Measurements from ENCODE around the gene PAX5. TPM values are rescaled to one million over a fixed set of nuclear protein-coding genes. Genes with fewer than 3 reads are reported as not detected.

PAX5 gene
- total and polyA plus RNA-seq, 2 of the 13 experiments (the other 11 are each of a cell fraction or from before 2014, with no cell fraction given), result not detected

- FAIRE-seq, result no peak
- Histone ChIP-seq H3K79me2 (ENCODE audit: insufficient read depth, low read length) (no peaks in the 10 kb centered on the region), H3K27me3 (ENCODE audit: control insufficient read depth in 1 of 2, insufficient read depth in 2 of 2, low read length in 2 of 2) (no peaks in the 10 kb centered on the region; a peak in 1 of 5 replicates), H3K27ac (ENCODE audit: extremely low read length, insufficient read depth, low read length) (no peak overlapping the region), H2AFZ (ENCODE audit: low read length) (no peak overlapping the region), H3K4me2 (ENCODE audit: low read depth, low read length) (no peak overlapping the region), H4K20me1 (ENCODE audit: insufficient read depth, low read length) (no peaks in the 10 kb centered on the region), H3K36me3 (replicated peaks in 1 of 2; ENCODE audit: control insufficient read depth in 1 of 2, insufficient read depth in 2 of 2, low read length in 2 of 2) (no peaks in the 10 kb centered on the region), H3K9me3 (ENCODE audit: low read length) (no peaks in the 10 kb centered on the region), H3K9ac (ENCODE audit: insufficient read depth, low read depth, low read length) (no peak overlapping the region), H3K4me1 (ENCODE audit: insufficient read depth, low read length) (peaks cover 32% of the 10 kb centered on the region), H3K4me3 (replicated peaks in 1 of 3; ENCODE audit: insufficient read depth in 1 of 3, low read depth in 2 of 3, low read length in 3 of 3) (no peak overlapping the region)
- TF ChIP-seq ZNF768 (CRISPR knock-in tag; IDR thresholded peaks at IDR 0.05) (peak; percentile 82), ZNF451 (CRISPR knock-in tag; IDR thresholded peaks at IDR 0.05) (no peak), KLF16 (CRISPR knock-in tag; IDR thresholded peaks at IDR 0.05) (no peak)
- in situ Hi-C loops (cut with HindIII; ENCODE audit: extremely low pct_ligation_motif_present, low pct_unique_long_range_greater_than_20kb) (loop anchor here (10.0 kb wide), 1 partner anchor 87 kb away; no protein-coding TSS in a partner anchor), intact Hi-C loops (cut with micrococcal nuclease; ENCODE audit: unreplicated experiment) (loop anchor here (5.0 kb wide), 1 partner anchor 100 kb away; no protein-coding TSS in a partner anchor)
- no TSS peak for BruUV-seq (replicated peaks)
- DNase-seq (ENCODE audit: low spot score), result no peak
- 51% methylated on average over 3 of the region's 4 CpGs for WGBS (ENCODE audit: low lambda C conversion rate)
- ChIA-PET CTCF (ENCODE audit: low intra/inter-chr PET ratio, low total read pairs) (no interaction called here), POLR2A (no interaction called here)
- ATAC-seq, result no peak
Measured at GRCh38 chr9:36971935-36972488, 62.1 kb downstream of the PAX5 start.

- H3K27ac ChIP-seq (ENCODE audit: extremely low read length, insufficient read depth, low read length), result no peak overlapping the region
- H3K9ac ChIP-seq (ENCODE audit: insufficient read depth, low read depth, low read length), result no peak overlapping the region
- ChIA-PET POLR2A (no interaction called here), CTCF (ENCODE audit: low intra/inter-chr PET ratio, low total read pairs) (no interaction called here)
- no peaks in the 10 kb centered on the region for H4K20me1 ChIP-seq (ENCODE audit: insufficient read depth, low read length)
- in situ Hi-C loops (cut with HindIII; ENCODE audit: extremely low pct_ligation_motif_present, low pct_unique_long_range_greater_than_20kb), result loop anchor here (10.0 kb wide), 1 partner anchor 85 kb away; no protein-coding TSS in a partner anchor
- DNase-seq (ENCODE audit: low spot score) (no peak), ATAC-seq (no peak), FAIRE-seq (no peak)
- no peaks in the 10 kb centered on the region for H3K36me3 ChIP-seq (replicated peaks in 1 of 2; ENCODE audit: control insufficient read depth in 1 of 2, insufficient read depth in 2 of 2, low read length in 2 of 2)
- no peak overlapping the region for H2AFZ ChIP-seq (ENCODE audit: low read length)
- 40% methylated on average over 9 of the region's 9 CpGs for WGBS (ENCODE audit: low lambda C conversion rate)
- H3K79me2 ChIP-seq (ENCODE audit: insufficient read depth, low read length), result no peaks in the 10 kb centered on the region
- H3K27me3 ChIP-seq (ENCODE audit: control insufficient read depth in 1 of 2, insufficient read depth in 2 of 2, low read length in 2 of 2), result peaks cover 0 to under 1% of the 10 kb centered on the region in 2 experiments; a peak in 2 of 5 replicates
- H3K9me3 ChIP-seq (ENCODE audit: low read length), result no peaks in the 10 kb centered on the region
- no TSS peak for BruUV-seq (replicated peaks)
- peak; percentile 34; the same call in 1 of the 2 replicates for TF ChIP-seq NFE2L2 (IDR thresholded peaks at IDR 0.05; ENCODE audit: low read length)
- TF ChIP-seq BATF2 (CRISPR knock-in tag; IDR thresholded peaks at IDR 0.05), result no peak
- no peak for TF ChIP-seq RBM39 (IDR thresholded peaks at IDR 0.05; ENCODE audit: low read depth, low read length, poor library complexity, severe bottlenecking)
- no peak for TF ChIP-seq ETS1 (CRISPR knock-in tag; IDR thresholded peaks at IDR 0.05)
- peaks cover 32% of the 10 kb centered on the region for H3K4me1 ChIP-seq (ENCODE audit: insufficient read depth, low read length)
- no peak overlapping the region for H3K4me3 ChIP-seq (replicated peaks in 1 of 3; ENCODE audit: insufficient read depth in 1 of 3, low read depth in 2 of 3, low read length in 3 of 3)
- intact Hi-C loops (cut with micrococcal nuclease; ENCODE audit: unreplicated experiment), result loop anchor here (5.0 kb wide), 1 partner anchor 98 kb away; no protein-coding TSS in a partner anchor
- no peak overlapping the region for H3K4me2 ChIP-seq (ENCODE audit: low read depth, low read length)
Measured at GRCh38 chr9:36970007-36970888, 63.8 kb downstream of the PAX5 start.

Data from HepG2 (cell line).